Endodermal cell (in vitro differentiated cells): Measurements from ENCODE around the gene ARL16. TPM values are rescaled to one million over a fixed set of nuclear protein-coding genes. Genes with fewer than 3 reads are reported as not detected.
A peak's percentile ranks its signal among the peaks of the same experiment; 100 is the strongest.

ENCODE experiments used
- DNase-seq: peaks from one replicate; pipeline ENCODE4 v3.0.0-alpha.2; 2017
- H3K27ac ChIP-seq: 2 replicates; pipeline ENCODE4 v1.5.1; 2013; ENCODE audit warnings: mild to moderate bottlenecking, low read depth, low read length, moderate library complexity
- H3K27me3 ChIP-seq: 2 replicates; pipeline ENCODE4 v1.6.1; 2013; ENCODE audit warnings: mild to moderate bottlenecking, low read length, moderate library complexity; ENCODE audit not compliant: insufficient read depth, control insufficient read depth, poor library complexity, severe bottlenecking
- H3K36me3 ChIP-seq: 2 replicates; pipeline ENCODE4 v1.7.0; 2013; ENCODE audit warnings: mild to moderate bottlenecking, low read length, moderate library complexity; ENCODE audit not compliant: control insufficient read depth, insufficient read depth
- H3K4me1 ChIP-seq: one replicate; pipeline ENCODE4 v1.7.0; 2013; ENCODE audit warnings: low read length; ENCODE audit not compliant: control insufficient read depth, insufficient read depth
- H3K4me3 ChIP-seq: 2 replicates; pipeline ENCODE4 v1.5.1; 2013; ENCODE audit warnings: mild to moderate bottlenecking, low read length, moderate library complexity
- H3K9ac ChIP-seq: 2 replicates; pipeline ENCODE4 v1.6.1; 2013; ENCODE audit warnings: mild to moderate bottlenecking, low read length, moderate library complexity; ENCODE audit not compliant: poor library complexity, severe bottlenecking; ENCODE audit errors: extremely low read depth
- H3K9me3 ChIP-seq: 2 replicates; pipeline ENCODE4 v1.6.1; 2013; ENCODE audit warnings: mild to moderate bottlenecking, low read length, moderate library complexity; ENCODE audit not compliant: control insufficient read depth
- H3K27ac Mint-ChIP-seq: 2 replicates; pipeline ENCODE4 v1.8.0; 2020; ENCODE audit warnings: mixed read lengths
- H3K27me3 Mint-ChIP-seq: 2 replicates; pipeline ENCODE4 v1.8.0; 2021; ENCODE audit warnings: mild to moderate bottlenecking, mixed read lengths; ENCODE audit not compliant: insufficient read depth
- H3K36me3 Mint-ChIP-seq: 2 replicates; pipeline ENCODE4 v1.8.0; 2020; ENCODE audit warnings: low read depth, mixed read lengths
- H3K4me1 Mint-ChIP-seq: 2 replicates; pipeline ENCODE4 v1.8.0; 2020; ENCODE audit warnings: mixed read lengths
- H3K4me3 Mint-ChIP-seq: 2 replicates; pipeline ENCODE4 v1.8.0; 2020; ENCODE audit warnings: mild to moderate bottlenecking, moderate library complexity, mixed read lengths
- H3K9me3 Mint-ChIP-seq: 2 replicates; pipeline ENCODE4 v1.8.0; 2020; ENCODE audit warnings: mild to moderate bottlenecking, mixed read lengths
- CTCF ChIP-seq: fragments of 200-600 bp; sonication (generic); conservative IDR thresholded peaks from 2 replicates; pipeline ENCODE4 v1.5.0; 2021; ENCODE audit warnings: antibody characterized with exemption, mild to moderate bottlenecking
- WGBS, 2 experiments: methylation state at CpG; one replicate each; pipeline versions ENCODE4 v1.1.5 to v1.1.7; 2013; ENCODE audit warnings: missing lambda C conversion rate in 2 of 2, mixed read lengths in 1 of 2; ENCODE audit not compliant: insufficient coverage in 1 of 2, insufficient read length in 1 of 2; 5-methylcytosine and 5-hydroxymethylcytosine counted together
- total RNA-seq, 2 donors: library from RNA; stranded (reverse); fragmentation: NEBNext Ultra II Directional in 1 of 2; extraction: Animal tissue kit (Norgen Biotek cat#: 25700) in 1 of 2; gene quantifications; 2 replicates in 1 of 2; 3 replicates in 1 of 2; pipeline ENCODE4 v1.2.1, GENCODE V29; 2021

ARL16 gene
- total RNA-seq, 2 donors from 2014 or later = 41.2 to 47.8 TPM

GRCh38 chr17:81682565-81683207, 911 bp downstream of the ARL16 start:
- peaks cover 29% of the 10 kb centered on the region for H3K36me3 ChIP-seq
- H3K27me3 ChIP-seq = no peaks in the 10 kb centered on the region
- H3K27me3 Mint-ChIP-seq = no peaks in the 10 kb centered on the region
- peak overlapping the region; percentile 85 for H3K4me3 Mint-ChIP-seq
- no peaks in the 10 kb centered on the region for H3K9me3 Mint-ChIP-seq
- H3K36me3 Mint-ChIP-seq = peaks cover 22% of the 10 kb centered on the region
- TF ChIP-seq CTCF = no peak
- no peaks in the 10 kb centered on the region for H3K9me3 ChIP-seq
- H3K4me1 Mint-ChIP-seq = peaks cover 14% of the 10 kb centered on the region
- H3K4me1 ChIP-seq = peaks cover 5% of the 10 kb centered on the region
- DNase-seq = peak; percentile 61
- H3K9ac ChIP-seq = peak overlapping the region; percentile 86
- peak overlapping the region; percentile 91 for H3K27ac Mint-ChIP-seq
- peak overlapping the region; percentile 88 for H3K27ac ChIP-seq
- WGBS, 2 experiments = 54 to 58% methylated on average over 13 to 19 of the region's 19 CpGs
- peak overlapping the region; percentile 85 for H3K4me3 ChIP-seq

GRCh38 chr17:81681672-81682071, 1.9 kb downstream of the ARL16 start:
- peaks cover 13% of the 10 kb centered on the region for H3K36me3 Mint-ChIP-seq
- Histone ChIP-seq H3K36me3 (peaks cover 20% of the 10 kb centered on the region), H3K27ac (no peak overlapping the region), H3K27me3 (no peaks in the 10 kb centered on the region), H3K9me3 (no peaks in the 10 kb centered on the region), H3K4me3 (no peak overlapping the region), H3K4me1 (peaks cover 5% of the 10 kb centered on the region), H3K9ac (no peak overlapping the region)
- H3K4me3 Mint-ChIP-seq = peak overlapping the region; percentile 85
- H3K4me1 Mint-ChIP-seq = peaks cover 14% of the 10 kb centered on the region
- no peaks in the 10 kb centered on the region for H3K9me3 Mint-ChIP-seq
- 96 to 100% methylated on average over 7 to 17 of the region's 17 CpGs for WGBS, 2 experiments
- H3K27me3 Mint-ChIP-seq = no peaks in the 10 kb centered on the region
- no peak for TF ChIP-seq CTCF
- DNase-seq = no peak
- no peak overlapping the region for H3K27ac Mint-ChIP-seq

- Mint-ChIP-seq H3K27ac (no peak overlapping the region), H3K4me3 (no peak overlapping the region), H3K9me3 (peaks cover 4% of the 10 kb centered on the region), H3K27me3 (no peaks in the 10 kb centered on the region), H3K36me3 (peaks cover 7% of the 10 kb centered on the region), H3K4me1 (peaks cover 14% of the 10 kb centered on the region)
- WGBS, 2 experiments = 94 to 95% methylated on average over 9 to 11 of the region's 11 CpGs
- DNase-seq = no peak
- peaks cover 7% of the 10 kb centered on the region for H3K36me3 ChIP-seq
- H3K27me3 ChIP-seq = no peaks in the 10 kb centered on the region
- no peak overlapping the region for H3K27ac ChIP-seq
- TF ChIP-seq CTCF = no peak
- peaks cover 5% of the 10 kb centered on the region for H3K4me1 ChIP-seq
- no peak overlapping the region for H3K9ac ChIP-seq
- no peak overlapping the region for H3K4me3 ChIP-seq
- no peaks in the 10 kb centered on the region for H3K9me3 ChIP-seq
Observed at GRCh38 chr17:81680150-81680549, 3.4 kb downstream of the ARL16 start.
